MM.1S (cell line): Measurements from ENCODE around the gene TM4SF5.

Experiments
- EZH2 ChIP-seq: fragments of 300-600 bp; sonication (generic); optimal IDR thresholded peaks from 2 replicates; pipeline ENCODE3; 2017; ENCODE audit warnings: low read depth, mild to moderate bottlenecking, antibody characterized with exemption, low read length, mixed read lengths
- TF ChIP-seq, protein P1 (sequence below): fragments of 300-600 bp; sonication (generic); IDR thresholded peaks from 2 replicates; pipeline ENCODE4 v1.5.1; 2016; ENCODE audit warnings: antibody characterized with exemption, low read length, mixed read lengths

GRCh38 chr17:4777969-4778760 is 6.5 kb downstream of the TM4SF5 start:
- no peak for TF ChIP-seq EZH2
- TF ChIP-seq, protein P1, sequence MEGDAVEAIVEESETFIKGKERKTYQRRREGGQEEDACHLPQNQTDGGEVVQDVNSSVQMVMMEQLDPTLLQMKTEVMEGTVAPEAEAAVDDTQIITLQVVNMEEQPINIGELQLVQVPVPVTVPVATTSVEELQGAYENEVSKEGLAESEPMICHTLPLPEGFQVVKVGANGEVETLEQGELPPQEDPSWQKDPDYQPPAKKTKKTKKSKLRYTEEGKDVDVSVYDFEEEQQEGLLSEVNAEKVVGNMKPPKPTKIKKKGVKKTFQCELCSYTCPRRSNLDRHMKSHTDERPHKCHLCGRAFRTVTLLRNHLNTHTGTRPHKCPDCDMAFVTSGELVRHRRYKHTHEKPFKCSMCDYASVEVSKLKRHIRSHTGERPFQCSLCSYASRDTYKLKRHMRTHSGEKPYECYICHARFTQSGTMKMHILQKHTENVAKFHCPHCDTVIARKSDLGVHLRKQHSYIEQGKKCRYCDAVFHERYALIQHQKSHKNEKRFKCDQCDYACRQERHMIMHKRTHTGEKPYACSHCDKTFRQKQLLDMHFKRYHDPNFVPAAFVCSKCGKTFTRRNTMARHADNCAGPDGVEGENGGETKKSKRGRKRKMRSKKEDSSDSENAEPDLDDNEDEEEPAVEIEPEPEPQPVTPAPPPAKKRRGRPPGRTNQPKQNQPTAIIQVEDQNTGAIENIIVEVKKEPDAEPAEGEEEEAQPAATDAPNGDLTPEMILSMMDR, result no peak
